Gastroesophageal sphincter (tissue), 4 donors: ENCODE measurements around the gene DENND6B. TPM values are rescaled to one million over a fixed set of nuclear protein-coding genes. Genes with fewer than 3 reads are reported as not detected.

Experiments
- ATAC-seq: fragments of 150-250 bp; one replicate; pipeline ENCODE4 v1.9.1; 2016; ENCODE audit warnings: mild to moderate bottlenecking, moderate library complexity
- H3K27ac ChIP-seq, 4 donors: fragments of 200-600 bp; sonication (generic) in 3 of 4; 1 replicate in 3 of 4; 2 replicates in 1 of 4; pipeline ENCODE4 v1.5.1; 2016 to 2019
- H3K27me3 ChIP-seq: fragments of 200-600 bp; sonication (generic); one replicate; pipeline ENCODE4 v1.5.1; 2019
- H3K36me3 ChIP-seq, 2 donors: fragments of 200-600 bp; sonication (generic); one replicate each; pipeline ENCODE4 v1.5.1; 2019; ENCODE audit warnings: control low read depth in 1 of 2
- H3K4me1 ChIP-seq, 3 donors: fragments of 200-600 bp; sonication (generic); 1 replicate in 2 of 3; 2 replicates in 1 of 3; pipeline ENCODE4 v1.5.1; 2016 to 2019; ENCODE audit warnings: control low read depth in 2 of 3
- H3K4me3 ChIP-seq, 2 donors: fragments of 200-600 bp; sonication (generic); one replicate each; pipeline ENCODE4 v1.5.1; 2019; ENCODE audit warnings: mild to moderate bottlenecking in 1 of 2, moderate library complexity in 1 of 2
- H3K9me3 ChIP-seq, 3 donors: fragments of 200-600 bp; sonication (generic); one replicate each; pipeline ENCODE4 v1.5.1; 2017 to 2019; ENCODE audit warnings: control low read depth in 2 of 3
- EP300 ChIP-seq: sonication (generic); formaldehyde crosslinking; IDR thresholded peaks from one replicate; pipeline ENCODE4 v1.6.1; 2017; ENCODE audit warnings: antibody characterized with exemption, mild to moderate bottlenecking
- POLR2A ChIP-seq, 2 donors: fragments of 450-650 bp; IDR thresholded peaks; one replicate each; pipeline ENCODE4 v1.6.1; 2017; ENCODE audit warnings: antibody characterized with exemption in 2 of 2, mild to moderate bottlenecking in 2 of 2, moderate library complexity in 1 of 2
- POLR2AphosphoS5 ChIP-seq: sonication (generic); formaldehyde crosslinking; IDR thresholded peaks from one replicate; pipeline ENCODE4 v1.6.1; 2017; ENCODE audit warnings: antibody characterized with exemption
- WGBS, 2 donors: methylation state at CpG; one replicate each; pipeline ENCODE4 v1.1.5; 2018; ENCODE audit warnings: low coverage in 1 of 2; 5-methylcytosine and 5-hydroxymethylcytosine counted together
- total RNA-seq, 4 donors: library from RNA; depleted of rRNA; stranded (reverse); fragments of >200 nt; gene quantifications; one replicate each; pipeline ENCODE4 v1.1.0, GENCODE V29; 2016
- TF ChIP-seq, protein P1 (sequence below), 4 experiments: fragments of 200-600 bp in 2 of 4; fragments of 450-650 bp in 2 of 4; sonication (generic) in 1 of 4; IDR thresholded peaks; one replicate each; pipeline ENCODE4 v1.5.1; 2017 to 2019; ENCODE audit warnings: antibody characterized with exemption in 4 of 4, mild to moderate bottlenecking in 2 of 4, moderate library complexity in 2 of 4

The DENND6B gene
- total RNA-seq, 4 donors from 2014 or later: 2.0 to 4.8 (median 2.8) TPM

DNA sequence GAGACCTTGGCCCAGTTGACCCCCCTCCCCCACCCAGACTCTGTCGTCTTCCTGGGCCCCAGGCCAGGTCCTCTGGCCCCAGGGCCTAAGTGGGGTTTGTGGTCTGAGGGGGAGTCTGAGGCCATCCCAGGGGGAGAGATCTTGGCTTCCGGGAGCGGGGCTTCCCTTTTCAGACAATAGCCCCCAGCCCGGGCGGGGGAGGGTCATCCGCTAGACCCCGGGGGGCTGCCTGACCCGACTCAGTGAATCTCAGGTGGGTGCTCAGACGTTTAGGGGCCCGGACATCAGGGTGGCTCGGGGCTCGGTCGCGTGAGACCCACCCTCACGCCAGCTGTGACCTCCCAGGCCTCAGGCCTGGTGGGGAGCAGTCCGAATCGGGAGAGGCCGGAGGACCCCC, 57.2 kb downstream of the DENND6B start:
- no peaks in the 10 kb centered on the region for H3K27me3 ChIP-seq
- peaks cover 2 to 66% (median 44%) of the 10 kb centered on the region in 3 donors for H3K4me1 ChIP-seq
- peak overlapping the region in 3 of 4 donors; percentile 78 to 82 (median 79) for H3K27ac ChIP-seq
- no CpG with 5 or more reads among the region's 18 CpGs for WGBS, 2 donors
- H3K36me3 ChIP-seq: no peaks in the 10 kb centered on the region
- peak overlapping the region; percentile 38 to 57 for H3K4me3 ChIP-seq
- no peaks in the 10 kb centered on the region for H3K9me3 ChIP-seq
- ATAC-seq: no peak
- TF ChIP-seq EP300 (no peak), POLR2AphosphoS5 (no peak), POLR2A (IDR thresholded peaks at IDR 0.05) (no peak)
- TF ChIP-seq, protein P1, sequence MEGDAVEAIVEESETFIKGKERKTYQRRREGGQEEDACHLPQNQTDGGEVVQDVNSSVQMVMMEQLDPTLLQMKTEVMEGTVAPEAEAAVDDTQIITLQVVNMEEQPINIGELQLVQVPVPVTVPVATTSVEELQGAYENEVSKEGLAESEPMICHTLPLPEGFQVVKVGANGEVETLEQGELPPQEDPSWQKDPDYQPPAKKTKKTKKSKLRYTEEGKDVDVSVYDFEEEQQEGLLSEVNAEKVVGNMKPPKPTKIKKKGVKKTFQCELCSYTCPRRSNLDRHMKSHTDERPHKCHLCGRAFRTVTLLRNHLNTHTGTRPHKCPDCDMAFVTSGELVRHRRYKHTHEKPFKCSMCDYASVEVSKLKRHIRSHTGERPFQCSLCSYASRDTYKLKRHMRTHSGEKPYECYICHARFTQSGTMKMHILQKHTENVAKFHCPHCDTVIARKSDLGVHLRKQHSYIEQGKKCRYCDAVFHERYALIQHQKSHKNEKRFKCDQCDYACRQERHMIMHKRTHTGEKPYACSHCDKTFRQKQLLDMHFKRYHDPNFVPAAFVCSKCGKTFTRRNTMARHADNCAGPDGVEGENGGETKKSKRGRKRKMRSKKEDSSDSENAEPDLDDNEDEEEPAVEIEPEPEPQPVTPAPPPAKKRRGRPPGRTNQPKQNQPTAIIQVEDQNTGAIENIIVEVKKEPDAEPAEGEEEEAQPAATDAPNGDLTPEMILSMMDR (IDR thresholded peaks at IDR 0.05): no peak

DNA sequence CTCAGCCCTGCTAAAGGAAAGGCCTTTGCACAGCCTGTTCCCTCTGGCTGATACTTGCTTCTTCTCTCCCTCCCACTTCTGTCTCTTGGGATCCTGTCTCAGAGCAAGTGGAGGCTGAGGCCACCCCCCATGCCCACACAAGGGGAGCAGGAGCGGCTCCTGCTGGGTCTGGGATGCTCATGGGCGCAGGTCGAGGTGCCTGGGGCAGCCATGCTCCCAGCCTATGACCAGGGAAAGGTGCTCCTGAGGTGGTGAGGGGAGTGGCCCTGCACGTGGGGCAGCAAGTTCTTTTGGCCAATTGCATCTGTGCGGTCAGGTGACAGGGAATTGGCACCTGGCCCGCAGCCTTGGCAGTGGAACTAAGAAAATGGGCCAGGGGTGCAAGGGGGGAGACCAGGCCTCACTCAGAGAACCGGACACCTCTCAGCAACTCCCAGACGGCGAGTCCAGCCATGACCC, 58.1 kb downstream of the DENND6B start:
- Histone ChIP-seq H3K36me3 (no peaks in the 10 kb centered on the region), H3K9me3 (no peaks in the 10 kb centered on the region), H3K27ac (peak overlapping the region in 3 of 4 donors; percentile 9 to 82 (median 79)), H3K4me3 (peak overlapping the region in 1 of 2 donors; percentile 57), H3K4me1 (peaks cover 2 to 61% (median 44%) of the 10 kb centered on the region in 3 donors), H3K27me3 (no peaks in the 10 kb centered on the region)
- TF ChIP-seq EP300 (no peak), POLR2AphosphoS5 (no peak), POLR2A (IDR thresholded peaks at IDR 0.05) (no peak)
- TF ChIP-seq, protein P1 (IDR thresholded peaks at IDR 0.05): no peak
- 60% methylated on average over 1 of the region's 9 CpGs; no CpG with 5 or more reads in 1 of the 2 donors for WGBS, 2 donors
- no peak for ATAC-seq

DNA sequence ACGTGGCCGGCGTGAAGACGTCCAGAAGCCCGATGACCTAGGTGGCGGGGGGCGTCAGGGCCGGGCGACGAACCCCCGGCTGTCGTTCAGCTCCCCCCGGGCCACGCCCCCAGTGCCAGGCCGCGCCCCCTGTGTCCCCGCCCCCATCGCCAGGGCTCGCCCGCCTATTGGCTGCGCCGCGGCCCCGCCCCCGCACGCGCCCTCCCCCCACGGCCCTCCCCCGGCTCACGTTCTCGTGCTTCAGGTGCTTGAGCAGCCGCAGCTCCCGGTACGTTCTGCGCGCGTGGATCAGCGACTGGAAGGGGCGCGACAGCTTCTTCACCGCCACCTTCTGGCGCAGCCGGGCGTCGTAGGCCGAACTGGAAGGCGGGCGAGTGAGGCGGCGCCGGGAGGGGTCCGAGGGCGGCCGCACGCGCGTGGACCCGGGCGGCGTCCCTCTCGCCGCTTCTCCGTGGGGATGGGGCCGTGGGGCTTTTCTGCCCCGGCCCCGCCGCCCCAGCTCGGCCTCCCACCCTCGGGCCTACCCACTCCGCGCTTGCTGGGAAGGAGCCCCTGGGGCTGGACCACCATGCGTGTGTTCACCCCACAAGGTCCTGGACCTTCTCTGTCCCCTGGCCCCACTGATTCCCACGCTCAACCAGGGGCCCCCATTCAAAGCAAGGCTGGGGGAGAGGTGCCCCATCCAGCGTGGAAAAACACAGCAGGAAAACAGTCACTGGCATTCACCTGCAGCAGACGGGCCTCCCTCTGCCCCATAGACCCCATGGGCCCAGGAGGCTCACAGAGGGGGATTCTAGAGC, 59.0 kb downstream of the DENND6B start:
- ATAC-seq: peak; percentile 49
- H3K27me3 ChIP-seq: peaks cover 8% of the 10 kb centered on the region
- H3K9me3 ChIP-seq: no peaks in the 10 kb centered on the region
- H3K27ac ChIP-seq: peak overlapping the region in 3 of 4 donors; percentile 65 to 82 (median 79)
- WGBS, 2 donors: 17% methylated on average over 1 of the region's 75 CpGs; no CpG with 5 or more reads in 1 of the 2 donors
- H3K36me3 ChIP-seq: no peaks in the 10 kb centered on the region
- peaks cover 2 to 67% (median 44%) of the 10 kb centered on the region in 3 donors for H3K4me1 ChIP-seq
- TF ChIP-seq POLR2A (IDR thresholded peaks at IDR 0.05) (no peak), EP300 (no peak), POLR2AphosphoS5 (peak; percentile 9)
- TF ChIP-seq, protein P1 (IDR thresholded peaks at IDR 0.05): peak in 3 of 4 experiments; percentile 17 to 55 (median 48)
- peak overlapping the region; percentile 20 to 46 for H3K4me3 ChIP-seq

DNA sequence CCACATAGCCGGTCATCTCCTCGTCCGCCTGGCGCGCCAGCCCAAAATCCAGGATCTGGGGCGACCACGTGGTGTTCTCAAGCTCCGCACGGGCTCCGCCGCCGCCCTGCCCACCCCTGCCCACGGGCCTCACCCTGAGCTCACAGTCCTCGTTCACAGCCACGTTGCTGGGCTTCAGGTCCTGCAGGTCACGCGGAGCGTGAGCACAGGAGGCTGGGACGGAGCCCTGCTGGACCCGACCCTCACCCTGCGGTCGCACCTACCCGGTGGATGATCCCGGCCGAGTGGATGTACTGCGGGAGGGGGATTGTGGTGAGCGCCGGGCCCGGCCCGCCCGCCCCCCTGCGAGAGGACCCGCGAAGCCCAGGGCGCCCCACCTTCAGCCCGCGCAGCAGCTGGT, 59.8 kb downstream of the DENND6B start:
- no peaks in the 10 kb centered on the region for H3K9me3 ChIP-seq
- peaks cover 16% of the 10 kb centered on the region for H3K27me3 ChIP-seq
- 90% methylated on average over 9 of the region's 37 CpGs; no CpG with 5 or more reads in 1 of the 2 donors for WGBS, 2 donors
- H3K4me3 ChIP-seq: peak overlapping the region in 1 of 2 donors; percentile 46
- no peak for ATAC-seq
- peak overlapping the region in 2 of 4 donors; percentile 56 to 79 for H3K27ac ChIP-seq
- peaks cover 2 to 68% (median 41%) of the 10 kb centered on the region in 3 donors for H3K4me1 ChIP-seq
- H3K36me3 ChIP-seq: no peaks in the 10 kb centered on the region
- TF ChIP-seq EP300: no peak
- TF ChIP-seq POLR2AphosphoS5: no peak
- TF ChIP-seq, protein P1 (IDR thresholded peaks at IDR 0.05): no peak
- TF ChIP-seq POLR2A (IDR thresholded peaks at IDR 0.05): no peak
